ENCODE measurements around the gene KCNAB1.

DNA sequence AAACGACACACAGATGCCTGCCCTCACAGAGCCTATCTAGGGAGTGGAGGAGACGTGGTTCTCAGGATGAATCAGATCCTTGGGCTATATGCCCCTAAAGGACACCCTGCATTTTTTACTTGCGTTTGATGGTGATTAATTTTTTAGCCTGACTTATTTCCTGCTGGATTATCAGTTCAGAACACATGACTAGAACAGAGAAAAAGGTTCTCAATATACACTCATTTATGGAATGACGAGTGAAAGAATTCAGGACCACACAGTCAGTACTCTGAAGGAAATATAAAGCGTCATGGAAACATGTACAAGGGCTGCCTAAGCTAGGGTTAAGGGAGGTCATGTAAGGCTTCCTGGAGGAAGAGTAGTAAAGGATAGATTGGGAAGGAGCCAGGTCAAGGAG, 312.8 kb downstream of the KCNAB1 start:
- TF ChIP-seq, protein P1, sequence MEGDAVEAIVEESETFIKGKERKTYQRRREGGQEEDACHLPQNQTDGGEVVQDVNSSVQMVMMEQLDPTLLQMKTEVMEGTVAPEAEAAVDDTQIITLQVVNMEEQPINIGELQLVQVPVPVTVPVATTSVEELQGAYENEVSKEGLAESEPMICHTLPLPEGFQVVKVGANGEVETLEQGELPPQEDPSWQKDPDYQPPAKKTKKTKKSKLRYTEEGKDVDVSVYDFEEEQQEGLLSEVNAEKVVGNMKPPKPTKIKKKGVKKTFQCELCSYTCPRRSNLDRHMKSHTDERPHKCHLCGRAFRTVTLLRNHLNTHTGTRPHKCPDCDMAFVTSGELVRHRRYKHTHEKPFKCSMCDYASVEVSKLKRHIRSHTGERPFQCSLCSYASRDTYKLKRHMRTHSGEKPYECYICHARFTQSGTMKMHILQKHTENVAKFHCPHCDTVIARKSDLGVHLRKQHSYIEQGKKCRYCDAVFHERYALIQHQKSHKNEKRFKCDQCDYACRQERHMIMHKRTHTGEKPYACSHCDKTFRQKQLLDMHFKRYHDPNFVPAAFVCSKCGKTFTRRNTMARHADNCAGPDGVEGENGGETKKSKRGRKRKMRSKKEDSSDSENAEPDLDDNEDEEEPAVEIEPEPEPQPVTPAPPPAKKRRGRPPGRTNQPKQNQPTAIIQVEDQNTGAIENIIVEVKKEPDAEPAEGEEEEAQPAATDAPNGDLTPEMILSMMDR (IDR thresholded peaks at IDR 0.05; ENCODE audit: poor library complexity) = no peak
- no peak for TF ChIP-seq EZH2phosphoT487 (IDR thresholded peaks at IDR 0.05; ENCODE audit: low read depth, severe bottlenecking, unreplicated experiment)
- TF ChIP-seq EZH2 (IDR thresholded peaks at IDR 0.05; ENCODE audit: borderline replicate concordance) = no peak

Data from hepatocyte (in vitro differentiated cells).